ENCODE measurements around the gene EFCAB12. TPM values are rescaled to one million over a fixed set of nuclear protein-coding genes. Genes with fewer than 3 reads are reported as not detected.

The EFCAB12 gene
- under 1 TPM in 1 of 4 donors, not detected in 3; 0.54 TPM for total RNA-seq

DNA sequence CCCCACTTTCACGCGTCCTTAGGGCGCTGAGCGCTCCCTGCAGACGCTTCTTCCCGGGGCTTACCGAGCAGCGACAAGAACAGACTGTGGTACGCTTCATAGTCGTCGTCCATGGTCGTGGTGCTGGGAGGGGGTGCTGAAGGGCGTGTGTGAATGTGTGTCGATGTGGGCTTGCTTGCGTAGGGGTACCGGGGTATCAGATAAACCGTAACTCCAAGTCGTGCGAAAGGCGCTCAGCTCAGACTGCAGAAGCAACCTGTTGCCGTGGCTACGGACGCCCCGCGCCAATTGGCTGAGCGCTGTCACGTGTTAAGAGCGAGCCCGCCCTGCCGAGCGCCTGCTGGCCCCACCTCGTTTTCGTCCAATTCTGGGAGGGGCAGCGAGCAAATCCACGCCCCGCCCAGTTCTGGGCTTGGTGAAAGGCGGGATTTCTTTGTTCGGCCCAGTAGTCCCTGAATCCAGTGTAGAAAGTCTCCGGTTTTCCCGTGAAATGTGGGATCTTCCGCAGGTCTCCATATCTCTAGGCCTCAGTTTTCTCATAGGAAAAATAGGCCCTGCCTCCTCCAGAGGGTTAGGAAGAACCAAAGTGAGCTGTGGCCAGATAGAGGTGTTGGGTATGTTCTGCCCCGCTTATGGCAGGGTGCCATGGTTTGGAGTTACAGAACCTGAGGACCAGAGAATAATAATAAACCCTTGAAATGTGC is at the start of gene EFCAB12:
Gene EFCAB12 (minus strand): TSS at position 261 of the 704 bp plus-strand sequence. CDS start 148 bp downstream, at position 113.
- H3K4me3 ChIP-seq, result peak within 1 kb of the TSS; percentile 20 to 57 (median 49)

GRCh38 chr3:129476586-129476985 is 48.1 kb upstream of the EFCAB12 start:
- no peak overlapping the region for H3K4me3 ChIP-seq
- no peak for DNase-seq
- H3K36me3 ChIP-seq, result peaks cover 0 to 40% (median 0%) of the 10 kb centered on the region in 3 donors
- no peak overlapping the region for H3K27ac ChIP-seq
- H3K27me3 ChIP-seq, result no peaks in the 10 kb centered on the region
- TF ChIP-seq CTCF (IDR thresholded peaks at IDR 0.05) (no peak), POLR2A (IDR thresholded peaks at IDR 0.05) (no peak)
- no peaks in the 10 kb centered on the region for H3K4me1 ChIP-seq
- no peaks in the 10 kb centered on the region for H3K9me3 ChIP-seq

More for the DNA sequence above, at the start of gene EFCAB12:
- Histone ChIP-seq H3K4me1 (peaks cover 0 to 11% (median 4%) of the 10 kb centered on the region in 4 donors), H3K27ac (peak within 1 kb of the TSS; percentile 2 to 52 (median 28)), H3K36me3 (peaks cover 0 to 35% (median 0%) of the 10 kb centered on the region in 3 donors), H3K27me3 (no peaks in the 10 kb centered on the region), H3K9me3 (no peaks in the 10 kb centered on the region)
- TF ChIP-seq CTCF (IDR thresholded peaks at IDR 0.05) (no peak), POLR2A (IDR thresholded peaks at IDR 0.05) (no peak)
- peak; percentile 91 to 98 (median 97) for DNase-seq

DNA sequence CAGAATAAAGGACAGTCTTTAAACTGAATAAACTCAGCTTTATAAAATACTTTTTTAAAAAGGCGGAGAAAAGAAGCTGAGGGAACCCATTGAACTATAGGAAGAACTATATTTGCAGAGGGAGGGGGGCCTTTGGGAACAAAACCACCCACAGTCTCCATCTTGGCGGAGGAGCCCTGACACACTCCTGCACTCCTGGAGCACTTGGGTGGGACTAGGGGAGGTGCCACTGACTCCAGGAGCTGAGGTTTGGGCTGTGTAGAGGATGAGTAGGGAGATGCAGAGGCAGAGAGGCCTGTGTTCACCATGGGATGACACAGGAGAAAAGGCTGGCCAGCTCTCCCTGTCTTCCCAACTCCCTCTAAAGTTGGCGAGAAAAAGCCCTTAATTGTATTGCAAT is 47.4 kb upstream of the EFCAB12 start:
- no peaks in the 10 kb centered on the region for H3K4me1 ChIP-seq
- no peak for DNase-seq
- no peak overlapping the region for H3K27ac ChIP-seq
- H3K36me3 ChIP-seq, result peaks cover 0 to 40% (median 0%) of the 10 kb centered on the region in 3 donors
- no peaks in the 10 kb centered on the region for H3K27me3 ChIP-seq
- H3K9me3 ChIP-seq, result no peaks in the 10 kb centered on the region
- no peak overlapping the region for H3K4me3 ChIP-seq
- no peak for TF ChIP-seq POLR2A (IDR thresholded peaks at IDR 0.05)

DNA sequence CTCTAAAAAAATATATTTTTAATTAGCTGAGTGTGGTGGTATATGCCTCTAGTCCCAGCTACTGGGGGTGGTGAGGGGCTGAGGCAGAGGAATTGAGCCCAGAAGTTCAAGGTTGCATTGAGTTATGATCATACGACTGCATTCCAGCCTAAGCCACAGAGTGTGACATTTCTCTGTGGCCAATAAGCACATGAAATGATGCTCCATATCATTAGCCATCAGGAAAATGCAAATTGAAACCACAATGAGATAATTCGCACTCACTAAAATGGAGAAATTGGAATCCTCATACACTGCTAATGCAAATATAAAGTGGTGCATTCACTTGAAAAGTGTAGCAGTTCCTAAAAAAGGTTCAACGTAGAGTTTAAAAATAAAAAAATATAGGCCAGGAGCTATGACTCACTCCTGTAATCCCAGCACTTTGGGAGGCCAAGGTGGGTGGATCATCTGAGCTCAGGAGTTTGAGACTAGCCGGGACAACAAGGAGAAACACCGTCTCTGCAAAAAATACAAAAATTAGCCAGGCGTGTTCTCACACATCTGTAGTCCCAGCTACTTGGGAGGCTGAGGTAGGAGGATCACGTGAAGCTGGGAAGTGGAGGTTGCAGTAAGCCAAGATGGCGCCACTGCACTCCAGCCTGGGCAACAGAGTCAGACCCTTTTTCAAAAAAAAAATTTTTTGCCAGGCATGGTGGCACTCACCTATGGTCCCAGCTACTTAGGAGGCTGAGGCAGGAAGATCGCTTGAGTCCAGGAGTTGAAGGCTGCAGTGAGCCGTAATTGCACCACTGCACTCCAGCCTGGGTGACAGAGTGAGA is 46.8 kb upstream of the EFCAB12 start:
- Histone ChIP-seq H3K27ac (no peak overlapping the region), H3K27me3 (no peaks in the 10 kb centered on the region), H3K4me3 (no peak overlapping the region), H3K9me3 (no peaks in the 10 kb centered on the region), H3K36me3 (peaks cover 0 to 40% (median 0%) of the 10 kb centered on the region in 3 donors), H3K4me1 (no peaks in the 10 kb centered on the region)
- DNase-seq, result no peak
- TF ChIP-seq POLR2A (IDR thresholded peaks at IDR 0.05) (no peak), CTCF (IDR thresholded peaks at IDR 0.05) (no peak)

- Histone ChIP-seq H3K4me3 (no peak overlapping the region), H3K27ac (no peak overlapping the region), H3K9me3 (no peaks in the 10 kb centered on the region), H3K36me3 (peaks cover 0 to 31% (median 0%) of the 10 kb centered on the region in 3 donors), H3K27me3 (no peaks in the 10 kb centered on the region), H3K4me1 (peaks cover 0 to 7% (median 0%) of the 10 kb centered on the region in 4 donors)
- DNase-seq, result no peak
- TF ChIP-seq CTCF (IDR thresholded peaks at IDR 0.05), result no peak
- TF ChIP-seq POLR2A (IDR thresholded peaks at IDR 0.05), result no peak
These were observed 45.3 kb upstream of the EFCAB12 start for GRCh38 chr3:129473769-129474152.

All from Peyer's patch (tissue), 4 donors.